ENCODE data around the gene CHST15.

- no peak for TF ChIP-seq SPI1 (IDR thresholded peaks at IDR 0.05; ENCODE audit: low read depth, low read length)
- no peak for TF ChIP-seq POLR2AphosphoS5 (IDR thresholded peaks at IDR 0.05; ENCODE audit: low read depth, low read length)
Observed at GRCh38 chr10:124074501-124075109, 18.8 kb downstream of the CHST15 start.

Data from GM12891 (cell line).